GM19467 (cell line): Measurements from ENCODE around the gene GSTA4.
A peak's percentile ranks its signal among the peaks of the same experiment; 100 is the strongest.

ENCODE experiments used
- ATAC-seq: cut with Tn5 transposase; IDR thresholded peaks from one replicate; pipeline ENCODE4 v1.9.1; 2021; ENCODE audit warnings: mild to moderate bottlenecking, moderate library complexity; ENCODE audit not compliant: unreplicated experiment

The GSTA4 gene

GRCh38 chr6:52995089-52995912, at the start of gene GSTA4:
Gene GSTA4, minus strand, starts transcription at chr6:52995284. Its CDS starts 1,041 bp downstream, at chr6:52994243.
- ATAC-seq: peak; percentile 97

- no peak for ATAC-seq
Measured at GRCh38 chr6:53044572-53044971, 49.5 kb upstream of the GSTA4 start.

- ATAC-seq: no peak
Measured at GRCh38 chr6:53044071-53044470, 49.0 kb upstream of the GSTA4 start.

GRCh38 chr6:53043581-53043980, 48.5 kb upstream of the GSTA4 start:
- ATAC-seq: no peak

GRCh38 chr6:53042112-53042511, 47.0 kb upstream of the GSTA4 start:
- no peak for ATAC-seq

GRCh38 chr6:53041356-53041755, 46.3 kb upstream of the GSTA4 start:
- no peak for ATAC-seq

- no peak for ATAC-seq
Measured at GRCh38 chr6:53038596-53038995, 43.5 kb upstream of the GSTA4 start.

- no peak for ATAC-seq
Measured at GRCh38 chr6:53038141-53038540, 43.1 kb upstream of the GSTA4 start.

GRCh38 chr6:53035549-53036213, 40.6 kb upstream of the GSTA4 start:
- ATAC-seq: no peak

GRCh38 chr6:53033764-53034163, 38.7 kb upstream of the GSTA4 start:
- no peak for ATAC-seq

GRCh38 chr6:53032849-53033248, 37.8 kb upstream of the GSTA4 start:
- no peak for ATAC-seq

GRCh38 chr6:53031281-53031680, 36.2 kb upstream of the GSTA4 start:
- no peak for ATAC-seq

GRCh38 chr6:53029761-53030160, 34.7 kb upstream of the GSTA4 start:
- ATAC-seq: no peak

GRCh38 chr6:53029257-53029656, 34.2 kb upstream of the GSTA4 start:
- ATAC-seq: no peak

GRCh38 chr6:53028467-53028866, 33.4 kb upstream of the GSTA4 start:
- ATAC-seq: no peak

GRCh38 chr6:53027131-53027718, 32.1 kb upstream of the GSTA4 start:
- no peak for ATAC-seq

GRCh38 chr6:53026526-53026925, 31.4 kb upstream of the GSTA4 start:
- no peak for ATAC-seq

- ATAC-seq: no peak
Measured at GRCh38 chr6:53023323-53023722, 28.2 kb upstream of the GSTA4 start.

GRCh38 chr6:53020005-53020744, 25.1 kb upstream of the GSTA4 start:
- ATAC-seq: no peak

- ATAC-seq: no peak
Measured at GRCh38 chr6:53018446-53018845, 23.4 kb upstream of the GSTA4 start.

GRCh38 chr6:53015486-53015885, 20.4 kb upstream of the GSTA4 start:
- ATAC-seq: no peak
